Panc1 (cell line): ENCODE measurements around the gene SPOCK1.

Experiments used
- CTCF ChIP-seq: fragments of 450-650 bp; IDR thresholded peaks from 2 replicates; pipeline ENCODE4 v1.5.1; 2017; ENCODE audit warnings: mild to moderate bottlenecking
- POLR2AphosphoS5 ChIP-seq: IDR thresholded peaks from 2 replicates; pipeline ENCODE4 v1.6.1; 2012; ENCODE audit warnings: mild to moderate bottlenecking, low read depth, low read length, moderate library complexity
- SIN3A ChIP-seq: IDR thresholded peaks from 2 replicates; pipeline ENCODE4 v1.6.1; 2012; ENCODE audit warnings: low read depth, mild to moderate bottlenecking, low read length, moderate library complexity, borderline replicate concordance; ENCODE audit not compliant: insufficient read depth

GRCh38 chr5:137184734-137185133 lies 314.4 kb downstream of the SPOCK1 start:
- TF ChIP-seq CTCF, result no peak
- no peak for TF ChIP-seq POLR2AphosphoS5
- no peak for TF ChIP-seq SIN3A
